Activated B cell treated with CpG ODN at 0.5 μM for 24 hours (primary cell): ENCODE measurements around the gene VEZF1. TPM values are rescaled to one million over a fixed set of nuclear protein-coding genes. Genes with fewer than 3 reads are reported as not detected.
A peak's percentile ranks its signal among the peaks of the same experiment; 100 is the strongest.

Source experiments
- ATAC-seq: fragments of 200-7000 bp; cut with Tn5 transposase; one replicate; pipeline ENCODE4 v1.10.0; 2021; ENCODE audit warnings: low read depth, mild to moderate bottlenecking, moderate library complexity
- CTCF ChIA-PET: fragments of 350-600 bp; sonication (Branson Sonifier 250); formaldehyde crosslinking; loops from one replicate; lab custom pipeline; 2021; ENCODE audit warnings: antibody characterized with exemption; lab: Charles Lee
- POLR2A ChIA-PET: fragments of 350-600 bp; sonication (Branson Sonifier 250); formaldehyde crosslinking; loops from one replicate; lab custom pipeline; 2021; ENCODE audit warnings: antibody characterized with exemption; lab: Charles Lee
- DNase-seq: peaks from one replicate; pipeline ENCODE4 v3.0.0; 2022
- H3K27ac Mint-ChIP-seq: one replicate; pipeline ENCODE4 v1.8.0; 2020; ENCODE audit warnings: mixed read lengths
- H3K27me3 Mint-ChIP-seq: one replicate; pipeline ENCODE4 v1.8.0; 2021; ENCODE audit warnings: mixed read lengths
- H3K36me3 Mint-ChIP-seq: one replicate; pipeline ENCODE4 v1.8.0; 2021; ENCODE audit warnings: low read depth, mixed read lengths
- H3K4me1 Mint-ChIP-seq: one replicate; pipeline ENCODE4 v1.8.0; 2021; ENCODE audit warnings: mixed read lengths
- H3K4me3 Mint-ChIP-seq: one replicate; pipeline ENCODE4 v1.8.0; 2020; ENCODE audit warnings: mild to moderate bottlenecking, mixed read lengths
- H3K9me3 Mint-ChIP-seq: one replicate; pipeline ENCODE4 v1.8.0; 2020; ENCODE audit warnings: mixed read lengths
- intact Hi-C: fragments of 100-400 bp; cut with micrococcal nuclease; formaldehyde crosslinking; loops from one replicate; pipeline ENCODE4 v1.15.1; 2024
- total RNA-seq: library from RNA; stranded (reverse); gene quantifications from 2 replicates; pipeline ENCODE4 v1.2.3, GENCODE V29; 2022
- TF ChIP-seq, protein P1 (sequence below): fragments of 200-600 bp; IDR thresholded peaks from one replicate; pipeline ENCODE4 v1.8.0; 2022; ENCODE audit warnings: antibody characterized with exemption, mild to moderate bottlenecking

The VEZF1 gene
- total RNA-seq, 1 donor from 2014 or later: 45.1 TPM

DNA sequence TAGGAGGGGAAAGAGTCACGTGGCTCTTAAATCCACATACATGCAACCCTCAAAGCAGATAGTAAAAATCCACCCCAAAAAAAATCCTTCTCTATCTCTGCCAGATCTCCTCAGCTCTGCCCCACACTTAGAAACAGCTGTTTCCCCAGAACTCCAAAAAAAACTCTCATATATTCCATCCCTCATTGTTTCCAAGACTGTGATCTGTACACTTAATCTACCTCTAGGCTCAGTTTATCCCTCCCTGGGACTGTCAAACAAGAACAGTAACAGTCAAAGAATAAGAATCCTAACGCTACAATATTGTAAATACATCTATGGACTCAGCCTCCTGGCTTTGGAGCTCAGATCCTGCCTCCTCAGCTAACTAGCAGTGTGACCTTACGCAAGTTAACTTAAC lies 44.4 kb downstream of the VEZF1 start:
- Mint-ChIP-seq H3K27ac (no peak overlapping the region), H3K27me3 (peaks cover 32% of the 10 kb centered on the region), H3K4me3 (no peak overlapping the region), H3K9me3 (no peaks in the 10 kb centered on the region), H3K4me1 (peaks cover 57% of the 10 kb centered on the region), H3K36me3 (no peaks in the 10 kb centered on the region)
- intact Hi-C loops: no loop called here
- DNase-seq: no peak
- no peak for ATAC-seq
- POLR2A ChIA-PET: interaction anchor here (0.6 kb wide), 2 partner anchors 40 to 682 kb away, joined by 3 to 4 read pairs; no protein-coding TSS in a partner anchor
- TF ChIP-seq, protein P1, sequence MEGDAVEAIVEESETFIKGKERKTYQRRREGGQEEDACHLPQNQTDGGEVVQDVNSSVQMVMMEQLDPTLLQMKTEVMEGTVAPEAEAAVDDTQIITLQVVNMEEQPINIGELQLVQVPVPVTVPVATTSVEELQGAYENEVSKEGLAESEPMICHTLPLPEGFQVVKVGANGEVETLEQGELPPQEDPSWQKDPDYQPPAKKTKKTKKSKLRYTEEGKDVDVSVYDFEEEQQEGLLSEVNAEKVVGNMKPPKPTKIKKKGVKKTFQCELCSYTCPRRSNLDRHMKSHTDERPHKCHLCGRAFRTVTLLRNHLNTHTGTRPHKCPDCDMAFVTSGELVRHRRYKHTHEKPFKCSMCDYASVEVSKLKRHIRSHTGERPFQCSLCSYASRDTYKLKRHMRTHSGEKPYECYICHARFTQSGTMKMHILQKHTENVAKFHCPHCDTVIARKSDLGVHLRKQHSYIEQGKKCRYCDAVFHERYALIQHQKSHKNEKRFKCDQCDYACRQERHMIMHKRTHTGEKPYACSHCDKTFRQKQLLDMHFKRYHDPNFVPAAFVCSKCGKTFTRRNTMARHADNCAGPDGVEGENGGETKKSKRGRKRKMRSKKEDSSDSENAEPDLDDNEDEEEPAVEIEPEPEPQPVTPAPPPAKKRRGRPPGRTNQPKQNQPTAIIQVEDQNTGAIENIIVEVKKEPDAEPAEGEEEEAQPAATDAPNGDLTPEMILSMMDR: no peak
- CTCF ChIA-PET: interaction anchor here (0.7 to 1.4 kb wide), 3 partner anchors 11 to 75 kb away, joined by 3 to 4 read pairs (median 3); no protein-coding TSS in a partner anchor

DNA sequence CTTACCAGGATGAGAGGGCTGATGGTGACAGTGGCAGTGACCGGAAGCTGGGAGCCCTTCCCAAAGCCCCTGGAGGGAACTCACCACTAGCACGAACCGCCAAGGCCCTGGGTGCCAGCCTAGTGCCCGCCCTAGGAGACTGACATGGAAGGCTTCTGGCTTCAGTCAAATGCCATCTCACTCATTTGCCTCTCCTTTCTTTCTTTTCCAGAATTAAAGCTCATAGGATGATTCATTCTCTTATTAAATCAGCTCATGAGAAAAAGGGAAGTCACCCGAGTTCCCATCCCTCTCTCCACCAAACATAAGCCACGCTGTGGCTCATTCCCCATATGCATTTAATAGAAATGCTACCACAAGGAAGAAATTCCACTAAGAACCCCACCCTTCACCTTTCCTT lies 44.9 kb downstream of the VEZF1 start:
- Mint-ChIP-seq H3K9me3 (no peaks in the 10 kb centered on the region), H3K27ac (no peak overlapping the region), H3K27me3 (peaks cover 32% of the 10 kb centered on the region), H3K4me1 (peaks cover 52% of the 10 kb centered on the region), H3K4me3 (peak overlapping the region; percentile 7), H3K36me3 (no peaks in the 10 kb centered on the region)
- DNase-seq (no peak), ATAC-seq (no peak)
- intact Hi-C loops: no loop called here
- POLR2A ChIA-PET: interaction anchor here (0.6 kb wide), 2 partner anchors 39 to 682 kb away, joined by 3 to 4 read pairs; no protein-coding TSS in a partner anchor
- TF ChIP-seq, protein P1: no peak
- CTCF ChIA-PET: interaction anchor here (1.2 kb wide), 1 partner anchor 54 kb away, joined by 3 read pairs; no protein-coding TSS in a partner anchor

DNA sequence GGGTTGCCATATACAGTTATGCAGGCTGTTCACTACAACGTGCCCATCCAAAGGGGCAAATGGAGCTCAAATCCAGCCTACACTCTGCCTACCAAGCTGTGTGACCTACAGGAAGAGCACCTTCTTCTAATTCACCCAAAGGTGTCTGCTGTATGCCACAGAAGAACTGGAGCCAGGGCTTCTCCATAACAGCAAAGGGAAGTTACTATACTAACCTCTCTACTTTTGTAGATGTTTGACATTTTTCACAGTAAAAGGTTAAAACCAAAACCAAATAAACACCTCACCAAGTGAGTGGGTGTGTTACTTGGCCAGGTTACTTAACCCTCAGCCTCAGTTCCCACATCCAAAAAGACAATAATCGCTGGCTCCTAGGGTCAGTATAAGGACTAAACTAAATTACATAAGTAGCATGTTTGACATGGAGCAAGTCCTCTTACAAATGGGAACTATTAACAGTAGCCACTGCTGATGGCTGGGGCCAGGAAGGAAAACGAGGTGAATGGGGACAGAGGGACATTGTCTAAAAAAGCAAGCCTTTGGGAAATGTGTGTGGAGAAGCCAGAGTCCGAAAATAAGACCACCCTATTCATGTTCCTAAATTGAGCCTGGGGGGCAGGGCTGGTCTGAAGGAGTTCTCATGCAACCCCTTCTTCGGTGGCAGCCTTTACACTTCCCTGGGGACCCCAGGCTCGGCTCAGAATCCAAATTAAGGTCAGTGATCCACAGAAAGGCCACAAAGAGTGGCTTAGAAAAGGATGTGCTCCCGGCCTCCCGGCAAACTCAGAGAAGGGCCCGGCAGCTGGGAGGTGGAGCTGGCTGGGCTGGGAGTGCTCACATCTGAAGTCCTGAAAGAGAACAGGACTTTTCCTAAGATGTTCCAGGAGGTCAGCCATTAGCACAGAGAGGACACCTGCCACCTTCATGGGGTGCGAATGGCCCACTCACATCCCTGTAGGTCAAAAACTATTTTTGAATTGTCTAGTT lies 46.4 kb downstream of the VEZF1 start:
- intact Hi-C loops: no loop called here
- TF ChIP-seq, protein P1: no peak
- Mint-ChIP-seq H3K36me3 (no peaks in the 10 kb centered on the region), H3K9me3 (no peaks in the 10 kb centered on the region), H3K27me3 (peaks cover 36% of the 10 kb centered on the region), H3K4me3 (no peak overlapping the region), H3K4me1 (peaks cover 43% of the 10 kb centered on the region), H3K27ac (no peak overlapping the region)
- DNase-seq (no peak), ATAC-seq (no peak)
- ChIA-PET POLR2A (interaction anchor here (0.6 to 3.4 kb wide), 4 partner anchors 9 to 583 kb away, joined by 3 to 35 read pairs (median 8); partner anchors contain the start of gene CUEDC1), CTCF (interaction anchor here (0.9 to 1.7 kb wide), 2 partner anchors 14 to 55 kb away, joined by 3 to 5 read pairs; partner anchors contain the start of gene CUEDC1)

DNA sequence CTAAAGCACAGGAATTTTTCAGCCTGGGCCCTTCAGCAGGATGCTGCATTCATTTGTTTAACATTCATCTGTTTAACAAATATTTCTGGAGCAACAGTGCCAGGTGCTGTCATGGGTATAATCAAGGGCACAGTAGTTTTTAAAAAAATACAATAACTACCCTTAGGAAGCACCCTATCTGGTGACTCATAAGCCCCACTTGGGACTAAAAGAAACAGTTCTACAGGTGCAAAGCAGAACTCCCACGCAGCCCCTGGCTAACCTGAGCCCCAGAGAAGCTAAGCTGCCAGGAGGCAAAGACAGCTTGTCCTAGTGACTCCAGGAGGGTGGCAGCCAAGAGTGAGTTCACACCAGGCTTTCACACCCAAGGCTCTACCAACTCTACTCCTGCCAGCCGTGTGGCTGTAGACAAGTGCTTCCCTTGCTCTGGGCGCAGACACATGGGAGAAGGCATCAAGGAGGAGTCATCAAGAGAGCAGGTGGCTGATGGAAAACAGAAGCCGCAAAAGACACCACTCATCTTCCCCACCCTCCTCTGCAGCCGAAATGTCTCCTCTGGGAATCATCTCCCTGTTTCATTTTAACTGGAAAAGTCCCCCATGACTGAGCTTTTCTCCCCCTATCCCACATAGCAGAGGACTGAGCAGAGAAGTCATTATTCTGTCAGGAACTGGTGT lies 47.3 kb downstream of the VEZF1 start:
- peak; percentile 21 for ATAC-seq
- Mint-ChIP-seq H3K9me3 (no peaks in the 10 kb centered on the region), H3K36me3 (no peaks in the 10 kb centered on the region), H3K27ac (peak overlapping the region; percentile 56), H3K27me3 (peaks cover 41% of the 10 kb centered on the region), H3K4me1 (peaks cover 34% of the 10 kb centered on the region), H3K4me3 (peak overlapping the region; percentile 50)
- intact Hi-C loops: loop anchor here (1.0 kb wide), 1 partner anchor 16 kb away; no protein-coding TSS in a partner anchor
- ChIA-PET CTCF (interaction anchor here (0.9 to 1.7 kb wide), 5 partner anchors 15 to 56 kb away, joined by 3 to 5 read pairs (median 4); partner anchors contain the start of gene CUEDC1), POLR2A (interaction anchor here (0.6 to 3.4 kb wide), 10 partner anchors 10 to 583 kb away, joined by 3 to 35 read pairs (median 4); partner anchors contain the start of genes CUEDC1, MRPS23 and VEZF1)
- TF ChIP-seq, protein P1: no peak
- peak; percentile 26 for DNase-seq
